DND-41 (cell line): ENCODE measurements around the gene ANKS1B.

Source experiments
- EZH2 ChIP-seq: IDR thresholded peaks from 3 replicates; pipeline ENCODE4 v1.6.1; 2012; ENCODE audit warnings: borderline replicate concordance, low read depth, mild to moderate bottlenecking, moderate library complexity, low read length, inconsistent platforms; ENCODE audit not compliant: severe bottlenecking
- TF ChIP-seq, protein P1 (sequence below): IDR thresholded peaks from 2 replicates; pipeline ENCODE4 v1.5.1; 2012; ENCODE audit warnings: borderline replicate concordance, low read length, moderate library complexity, mild to moderate bottlenecking; ENCODE audit not compliant: poor library complexity, severe bottlenecking; ENCODE audit errors: extremely low read depth

DNA sequence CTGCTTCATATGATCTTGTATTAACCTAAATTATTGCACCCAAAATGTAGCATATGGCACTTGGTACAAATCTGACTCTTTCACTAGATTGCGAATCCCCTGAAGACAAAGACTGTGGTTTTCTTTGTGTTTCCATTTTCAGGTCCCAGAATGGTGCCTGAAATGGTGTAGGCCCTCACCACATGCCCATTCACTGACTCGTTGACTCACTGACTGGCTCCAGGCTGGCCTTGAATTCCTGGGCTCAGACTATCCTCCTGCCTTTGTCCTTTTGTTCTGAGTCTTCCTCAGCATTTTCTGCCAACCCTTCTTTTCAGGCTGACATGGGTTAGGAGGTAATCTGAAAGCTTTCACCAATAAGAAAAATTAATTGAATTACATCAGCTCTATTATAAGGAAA lies 705.8 kb downstream of the ANKS1B start:
- TF ChIP-seq, protein P1, sequence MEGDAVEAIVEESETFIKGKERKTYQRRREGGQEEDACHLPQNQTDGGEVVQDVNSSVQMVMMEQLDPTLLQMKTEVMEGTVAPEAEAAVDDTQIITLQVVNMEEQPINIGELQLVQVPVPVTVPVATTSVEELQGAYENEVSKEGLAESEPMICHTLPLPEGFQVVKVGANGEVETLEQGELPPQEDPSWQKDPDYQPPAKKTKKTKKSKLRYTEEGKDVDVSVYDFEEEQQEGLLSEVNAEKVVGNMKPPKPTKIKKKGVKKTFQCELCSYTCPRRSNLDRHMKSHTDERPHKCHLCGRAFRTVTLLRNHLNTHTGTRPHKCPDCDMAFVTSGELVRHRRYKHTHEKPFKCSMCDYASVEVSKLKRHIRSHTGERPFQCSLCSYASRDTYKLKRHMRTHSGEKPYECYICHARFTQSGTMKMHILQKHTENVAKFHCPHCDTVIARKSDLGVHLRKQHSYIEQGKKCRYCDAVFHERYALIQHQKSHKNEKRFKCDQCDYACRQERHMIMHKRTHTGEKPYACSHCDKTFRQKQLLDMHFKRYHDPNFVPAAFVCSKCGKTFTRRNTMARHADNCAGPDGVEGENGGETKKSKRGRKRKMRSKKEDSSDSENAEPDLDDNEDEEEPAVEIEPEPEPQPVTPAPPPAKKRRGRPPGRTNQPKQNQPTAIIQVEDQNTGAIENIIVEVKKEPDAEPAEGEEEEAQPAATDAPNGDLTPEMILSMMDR: no peak
- no peak for TF ChIP-seq EZH2
